K562 (cell line): ENCODE data around the gene FGFRL1. TPM values are rescaled to one million over a fixed set of nuclear protein-coding genes. Genes with fewer than 3 reads are reported as not detected.

Source experiments
- ATAC-seq: fragments of 200-7000 bp; cut with Tn5 transposase; 3 replicates; pipeline ENCODE4 v1.9.1; 2020; ENCODE audit warnings: moderate library complexity
- BruUV-seq: library from RNA; stranded (reverse); fragments of 400-500 nt; replicated peaks from 2 replicates; lab custom pipeline; 2021; lab: Mats Ljungman, UMichigan
- CTCF ChIA-PET: fragments of 300-600 bp; formaldehyde crosslinking; extraction: SDS; loops from one replicate; lab custom pipeline; 2021; ENCODE audit warnings: low intra/inter-chr PET ratio; lab: Yijun Ruan, JAX
- POLR2A ChIA-PET: fragments of 300-600, 350-650 bp; sonication (Branson Sonifier 250); formaldehyde crosslinking; extraction: SDS; loops from one replicate; lab custom pipeline; 2021; ENCODE audit warnings: antibody characterized with exemption, inconsistent platforms; lab: Yijun Ruan, JAX
- DNase-seq, 4 experiments: peaks; one replicate each; pipeline versions ENCODE4 v3.0.0 to v3.0.0-alpha.2; 2011 to 2018; ENCODE audit warnings: low spot score in 3 of 4, mixed read lengths in 3 of 4; ENCODE audit errors: extremely low read depth in 1 of 4
- FAIRE-seq: peaks from 2 replicates; lab custom pipeline; 2011; peaks lifted over from hg19 to GRCh38; lab: Jason Lieb, UNC
- H2AFZ ChIP-seq: 2 replicates; pipeline ENCODE4 v1.6.0; 2011; ENCODE audit warnings: low read depth, low read length, control low read depth, inconsistent platforms
- H3K27ac ChIP-seq: fragments of 200-600 bp; 3 replicates; pipeline ENCODE4 v1.8.0; 2011; ENCODE audit warnings: low read depth, mild to moderate bottlenecking, control low read depth, inconsistent platforms, low read length, moderate library complexity, mixed read lengths; ENCODE audit errors: extremely low read depth
- H3K27me3 ChIP-seq, 2 experiments: fragments of 300-600 bp in 1 of 2; 2 replicates in 1 of 2; 3 replicates in 1 of 2; pipeline versions ENCODE4 v1.6.0 to v1.8.0; 2011; ENCODE audit warnings: inconsistent platforms in 2 of 2, low read length in 2 of 2, mild to moderate bottlenecking in 1 of 2, mixed read lengths in 1 of 2, moderate library complexity in 1 of 2; ENCODE audit not compliant: control insufficient read depth in 2 of 2, insufficient read depth in 2 of 2
- H3K36me3 ChIP-seq: fragments of 300-600 bp; 3 replicates; pipeline ENCODE4 v1.8.0; 2011; ENCODE audit warnings: mild to moderate bottlenecking, low read length, inconsistent platforms; ENCODE audit not compliant: control insufficient read depth, insufficient read depth
- H3K4me1 ChIP-seq, 2 experiments: fragments of 200-600 bp in 1 of 2; replicated peaks in 1 of 2; 2 replicates in 1 of 2; 3 replicates in 1 of 2; pipeline versions ENCODE4 v1.5.1 to v1.8.0; 2011; ENCODE audit warnings: inconsistent platforms in 2 of 2, low read length in 2 of 2, mild to moderate bottlenecking in 1 of 2, mixed read lengths in 1 of 2, moderate library complexity in 1 of 2; ENCODE audit not compliant: control insufficient read depth in 2 of 2, insufficient read depth in 2 of 2
- H3K4me2 ChIP-seq: 2 replicates; pipeline ENCODE4 v1.6.1; 2011; ENCODE audit warnings: low read length, control low read depth, inconsistent platforms, mixed read lengths; ENCODE audit not compliant: insufficient read depth
- H3K4me3 ChIP-seq: fragments of 200-600 bp; sonication (generic), shearing (Covaris generic); 2 replicates; pipeline ENCODE4 v1.5.1; 2016; ENCODE audit warnings: control low read depth, inconsistent platforms
- H3K79me2 ChIP-seq: fragments of 200-600 bp; 3 replicates; pipeline ENCODE4 v1.8.0; 2011; ENCODE audit warnings: low read length, inconsistent platforms; ENCODE audit not compliant: control insufficient read depth, insufficient read depth
- H3K9ac ChIP-seq, 2 experiments: 2 replicates each; pipeline versions ENCODE4 v1.6.0 to v1.6.1; 2011; ENCODE audit warnings: low read depth in 2 of 2, low read length in 2 of 2, control low read depth in 1 of 2, inconsistent platforms in 1 of 2, mild to moderate bottlenecking in 1 of 2, mixed read lengths in 1 of 2; ENCODE audit not compliant: insufficient read depth in 1 of 2
- H3K9me1 ChIP-seq: one replicate; pipeline ENCODE4 v1.6.0; 2011; ENCODE audit warnings: inconsistent platforms, mild to moderate bottlenecking, low read length, moderate library complexity; ENCODE audit not compliant: control insufficient read depth, insufficient read depth
- H3K9me3 ChIP-seq: replicated peaks from 2 replicates; pipeline ENCODE4 v1.5.1; 2011; ENCODE audit warnings: low read depth, low read length, inconsistent platforms; ENCODE audit not compliant: control insufficient read depth, insufficient read depth
- H4K20me1 ChIP-seq: replicated peaks from 2 replicates; pipeline ENCODE4 v1.6.1; 2011; ENCODE audit warnings: low read length, inconsistent platforms, mixed read lengths; ENCODE audit not compliant: control insufficient read depth, insufficient read depth
- FOS ChIP-seq: IDR thresholded peaks from 3 replicates; pipeline ENCODE4 v1.6.1; 2011; ENCODE audit not compliant: insufficient read length; ENCODE audit errors: extremely low read depth
- POLR2A ChIP-seq: fragments of 450-650 bp; conservative IDR thresholded peaks from 2 replicates; pipeline ENCODE4 v1.6.1; 2016
- POLR2B ChIP-seq: fragments of 450-650 bp; IDR thresholded peaks from 2 replicates; pipeline ENCODE4 v1.6.1; 2018; ENCODE audit warnings: low read depth; ENCODE audit not compliant: partially characterized antibody
- PRDM10 ChIP-seq: fragments of 450-650 bp; IDR thresholded peaks from 2 replicates; pipeline ENCODE4 v1.6.1; 2018; ENCODE audit not compliant: partially characterized antibody
- SETDB1 ChIP-seq: IDR thresholded peaks from one replicate; pipeline ENCODE4 v1.6.1; 2012; ENCODE audit warnings: low read length, control low read depth, inconsistent platforms
- ZNF140 ChIP-seq: fragments of 250-450 bp; sonication (Bioruptor Pico); IDR thresholded peaks from 2 replicates; pipeline ENCODE4 v1.8.0; 2021; ENCODE audit warnings: moderate library complexity, mild to moderate bottlenecking, inconsistent platforms
- WGBS: fragments of 100-300 bp; shearing (Covaris generic); methylation state at CpG from one replicate; pipeline ENCODE4 v1.1.6; 2016; ENCODE audit warnings: low coverage, mixed read lengths; ENCODE audit not compliant: insufficient coverage; ENCODE audit errors: missing lambda C conversion rate; 5-methylcytosine and 5-hydroxymethylcytosine counted together
- in situ Hi-C: fragments of 300-500 bp; cut with MboI; formaldehyde crosslinking; loops from 4 replicates; pipeline ENCODE4 v1.15.0; 2018; ENCODE audit warnings: inconsistent platforms, mixed read lengths
- intact Hi-C: fragments of 100-400 bp; cut with micrococcal nuclease; formaldehyde crosslinking; loops from 2 replicates; pipeline ENCODE4 v1.14.2; 2022
- polyA plus RNA-seq, 8 experiments: library from polyadenylated mRNA; depleted of rRNA in 4 of 8; stranded (reverse) in 5 of 8; unstranded in 3 of 8; fragments of >200 nt; fragmentation: Nextera tagmentation in 2 of 8; fragmentation: Illumina TruSeq in 1 of 8; extraction: Ambion mirVana in 2 of 8; extraction: Trizol in 1 of 8; gene quantifications; 2 replicates each; pipeline versions ENCODE4 v1.2.1 to v1.2.3, GENCODE V29; 2011 to 2014; ENCODE audit warnings: inconsistent platforms in 1 of 8, missing spikeins in 1 of 8
- total RNA-seq, 7 experiments: library from RNA; depleted of rRNA in 6 of 7; stranded (reverse); fragments of >200 nt in 6 of 7; fragmentation: Illumina TruSeq in 2 of 7; extraction: Trizol in 2 of 7; gene quantifications; 2 replicates each; pipeline versions ENCODE4 v1.2.1 to v1.2.3, GENCODE V29; 2011 to 2021; ENCODE audit warnings: low replicate concordance in 1 of 7
- TF ChIP-seq, protein P1 (sequence below), 3 experiments: fragments of 200-800 bp in 1 of 3; sonication (Bioruptor generic) in 1 of 3; sonication (generic) in 1 of 3; formaldehyde crosslinking in 1 of 3; IDR thresholded peaks; 2 replicates each; pipeline versions ENCODE4 v1.6.1 to v1.8.0; 2016 to 2022; ENCODE audit warnings: mild to moderate bottlenecking in 2 of 3, missing compliant biosample characterization in 2 of 3, missing genetic modification characterization in 2 of 3, missing genetic modification reagents in 1 of 3

Gene FGFRL1
- total and polyA plus RNA-seq, 9 of the 15 experiments (the other 6 are each of a cell fraction or from before 2014, with no cell fraction given) = 0.34 to 49.9 (median 14.6) TPM

DNA sequence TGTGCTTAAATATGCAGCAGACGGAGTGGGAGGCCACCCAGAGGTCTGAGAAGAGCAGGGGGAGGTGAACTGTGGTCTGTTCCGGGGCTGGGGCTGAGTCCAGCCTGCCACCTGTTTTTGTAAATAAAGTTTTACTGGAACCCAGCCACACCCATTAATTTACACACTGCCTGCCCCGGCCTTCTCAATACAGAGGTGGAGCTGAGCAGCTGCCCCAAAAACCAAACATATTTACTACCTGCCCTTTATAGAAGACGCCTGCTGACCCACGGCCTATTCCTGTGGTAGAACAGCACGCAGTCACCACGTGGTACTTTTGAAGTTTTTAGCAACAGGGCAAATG is 45.9 kb downstream of the FGFRL1 start (continued):
- TF ChIP-seq PRDM10 (peak; percentile 31), SETDB1 (no peak)
- TF ChIP-seq, all 486 proteins: peak for 3

GRCh38 chr4:1058198-1058996 is 47.0 kb downstream of the FGFRL1 start:
- Histone ChIP-seq H3K4me1 (peaks cover 3 to 27% of the 10 kb centered on the region in 2 experiments; a peak in 2 of 5 replicates), H3K4me2 (no peak overlapping the region), H3K27me3 (peaks cover 55 to 78% of the 10 kb centered on the region in 2 experiments), H3K9ac (no peak overlapping the region), H3K79me2 (no peaks in the 10 kb centered on the region), H3K9me3 (peaks cover 3% of the 10 kb centered on the region; the same call in 1 of the 2 replicates), H3K4me3 (no peak overlapping the region), H3K27ac (no peak overlapping the region), H4K20me1 (no peaks in the 10 kb centered on the region), H2AFZ (no peak overlapping the region), H3K9me1 (no peaks in the 10 kb centered on the region), H3K36me3 (no peaks in the 10 kb centered on the region)
- ChIA-PET CTCF (no interaction called here), POLR2A (interaction anchor here (0.6 to 1.5 kb wide), 3 partner anchors 13 to 128 kb away, joined by 3 to 4 read pairs (median 4); no protein-coding TSS in a partner anchor)
- 12% methylated on average over 35 of the region's 35 CpGs for whole genome bisulfite sequencing
- intact Hi-C loops = no loop called here
- ATAC-seq = no peak
- no peak for FAIRE-seq
- TF ChIP-seq, protein P1, sequence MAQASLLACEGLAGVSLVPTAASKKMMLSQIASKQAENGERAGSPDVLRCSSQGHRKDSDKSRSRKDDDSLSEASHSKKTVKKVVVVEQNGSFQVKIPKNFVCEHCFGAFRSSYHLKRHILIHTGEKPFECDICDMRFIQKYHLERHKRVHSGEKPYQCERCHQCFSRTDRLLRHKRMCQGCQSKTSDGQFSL (CRISPR knock-in tag; IDR thresholded peaks at IDR 0.05) = peak; percentile 32; the same call in 1 of the 2 replicates
- TF ChIP-seq, protein P1 (tag; IDR thresholded peaks at IDR 0.05) = no peak
- TF ChIP-seq POLR2B (no peak), ZNF140 (CRISPR knock-in tag) (no peak), FOS (no peak), POLR2A (no peak)
- DNase-seq = no peak
- BruUV-seq = no TSS peak
- in situ Hi-C loops = no loop called here
